Mesenchymal stem cell (in vitro differentiated cells and primary cell): ENCODE data around the gene MAP7D2.

ENCODE experiments used
- DNase-seq: peaks from one replicate; pipeline ENCODE4 v3.0.0-alpha.2; 2013
- H2AFZ ChIP-seq: one replicate; pipeline ENCODE4 v1.6.1; 2013; ENCODE audit warnings: low read depth, mild to moderate bottlenecking, control low read depth, inconsistent platforms, low read length, moderate library complexity
- H2AK5ac ChIP-seq: 2 replicates; pipeline ENCODE4 v1.6.1; 2013; ENCODE audit warnings: low read length, moderate library complexity, mild to moderate bottlenecking, inconsistent platforms; ENCODE audit not compliant: severe bottlenecking
- H2BK120ac ChIP-seq: one replicate; pipeline ENCODE4 v1.6.1; 2013; ENCODE audit warnings: low read depth, mild to moderate bottlenecking, inconsistent platforms, low read length, moderate library complexity
- H2BK12ac ChIP-seq, 2 experiments: one replicate each; pipeline ENCODE4 v1.6.1; 2013; ENCODE audit warnings: inconsistent platforms in 2 of 2, low read length in 2 of 2, mild to moderate bottlenecking in 2 of 2, moderate library complexity in 2 of 2, control low read depth in 1 of 2
- H2BK15ac ChIP-seq: one replicate; pipeline ENCODE4 v1.6.1; 2013; ENCODE audit warnings: mild to moderate bottlenecking, low read depth, inconsistent platforms; ENCODE audit not compliant: poor library complexity, severe bottlenecking
- H2BK5ac ChIP-seq: 2 replicates; pipeline ENCODE4 v1.6.1; 2013; ENCODE audit warnings: low read depth, mild to moderate bottlenecking, low read length, control low read depth, inconsistent platforms; ENCODE audit not compliant: poor library complexity, severe bottlenecking
- H3K14ac ChIP-seq, 2 experiments: one replicate each; pipeline ENCODE4 v1.6.1; 2013; ENCODE audit warnings: inconsistent platforms in 2 of 2, low read length in 2 of 2, control low read depth in 1 of 2, mild to moderate bottlenecking in 1 of 2, moderate library complexity in 1 of 2
- H3K18ac ChIP-seq, 2 experiments: one replicate each; pipeline ENCODE4 v1.6.1; 2013; ENCODE audit warnings: inconsistent platforms in 2 of 2, low read length in 2 of 2, control low read depth in 1 of 2, low read depth in 1 of 2, mild to moderate bottlenecking in 1 of 2
- H3K23ac ChIP-seq, 2 experiments: one replicate each; pipeline ENCODE4 v1.6.1; 2013; ENCODE audit warnings: inconsistent platforms in 2 of 2, low read length in 2 of 2, mild to moderate bottlenecking in 2 of 2, moderate library complexity in 2 of 2, control low read depth in 1 of 2
- H3K27ac ChIP-seq: 2 replicates; pipeline ENCODE4 v1.5.1; 2013; ENCODE audit warnings: mild to moderate bottlenecking, moderate library complexity, low read length, control low read depth, inconsistent platforms; ENCODE audit not compliant: poor library complexity, severe bottlenecking
- H3K27me3 ChIP-seq, 2 experiments: 2 replicates each; pipeline versions ENCODE4 v1.6.1 to v1.7.0; 2013; ENCODE audit warnings: low read length in 2 of 2, mild to moderate bottlenecking in 2 of 2, moderate library complexity in 2 of 2, control low read depth in 1 of 2, inconsistent platforms in 1 of 2; ENCODE audit not compliant: control insufficient read depth in 1 of 2, insufficient read depth in 1 of 2
- H3K36me3 ChIP-seq, 2 experiments: 2 replicates each; pipeline versions ENCODE4 v1.6.1 to v1.7.0; 2013; ENCODE audit warnings: low read length in 2 of 2, control low read depth in 1 of 2, inconsistent platforms in 1 of 2, low read depth in 1 of 2, mild to moderate bottlenecking in 1 of 2; ENCODE audit not compliant: insufficient read depth in 2 of 2, control insufficient read depth in 1 of 2
- H3K4ac ChIP-seq, 2 experiments: one replicate each; pipeline ENCODE4 v1.6.1; 2013; ENCODE audit warnings: inconsistent platforms in 2 of 2, low read length in 2 of 2, mild to moderate bottlenecking in 2 of 2, moderate library complexity in 2 of 2, control low read depth in 1 of 2, low read depth in 1 of 2
- H3K4me1 ChIP-seq: 2 replicates; pipeline ENCODE4 v1.6.1; 2013; ENCODE audit warnings: low read depth, low read length, control low read depth; ENCODE audit not compliant: control insufficient read depth, insufficient read depth
- H3K4me2 ChIP-seq: 2 replicates; pipeline ENCODE4 v1.6.1; 2013; ENCODE audit warnings: low read length, mild to moderate bottlenecking, inconsistent platforms; ENCODE audit not compliant: poor library complexity, severe bottlenecking
- H3K4me3 ChIP-seq, 2 experiments: 2 replicates each; pipeline versions ENCODE4 v1.5.1 to v1.7.0; 2013; ENCODE audit warnings: low read length in 2 of 2, mild to moderate bottlenecking in 2 of 2, control low read depth in 1 of 2, low read depth in 1 of 2; ENCODE audit not compliant: insufficient read depth in 1 of 2
- H3K79me1 ChIP-seq: replicated peaks from 2 replicates; pipeline ENCODE4 v1.6.1; 2013; ENCODE audit warnings: mild to moderate bottlenecking, control low read depth, low read length, inconsistent platforms; ENCODE audit not compliant: poor library complexity, severe bottlenecking
- H3K9ac ChIP-seq: 2 replicates; pipeline ENCODE4 v1.7.0; 2013; ENCODE audit warnings: mild to moderate bottlenecking, low read length, moderate library complexity
- H3K9me3 ChIP-seq: 2 replicates; pipeline ENCODE4 v1.7.0; 2013; ENCODE audit warnings: mild to moderate bottlenecking, low read length; ENCODE audit not compliant: control insufficient read depth
- H4K8ac ChIP-seq: one replicate; pipeline ENCODE4 v1.6.1; 2013; ENCODE audit warnings: inconsistent platforms, mild to moderate bottlenecking, low read length, moderate library complexity
- H4K91ac ChIP-seq: one replicate; pipeline ENCODE4 v1.6.1; 2013; ENCODE audit warnings: mild to moderate bottlenecking, low read length, inconsistent platforms
- WGBS: methylation state at CpG from one replicate; pipeline ENCODE4 v1.1.7; 2013; ENCODE audit warnings: mixed read lengths; 5-methylcytosine and 5-hydroxymethylcytosine counted together

MAP7D2 gene

GRCh38 chrX:20143111-20143510 is 26.4 kb upstream of the MAP7D2 start:
- H4K8ac ChIP-seq, result no peak overlapping the region
- H2BK5ac ChIP-seq, result no peak overlapping the region
- no peak overlapping the region for H3K4me2 ChIP-seq
- H3K27ac ChIP-seq, result no peak overlapping the region
- no peak overlapping the region for H4K91ac ChIP-seq
- no peak overlapping the region for H2BK15ac ChIP-seq
- no peaks in the 10 kb centered on the region for H3K27me3 ChIP-seq
- no peak overlapping the region for H3K4ac ChIP-seq
- H3K79me1 ChIP-seq, result no peaks in the 10 kb centered on the region
- no peak overlapping the region for H3K4me3 ChIP-seq
- peaks cover 2 to 16% of the 10 kb centered on the region in 2 experiments for H3K36me3 ChIP-seq
- no peak overlapping the region for H2BK12ac ChIP-seq
- no peak for DNase-seq
- no peak overlapping the region for H2BK120ac ChIP-seq
- WGBS, result 91% methylated on average over 5 of the region's 6 CpGs
- no peaks in the 10 kb centered on the region for H3K9me3 ChIP-seq
- no peak overlapping the region for H3K9ac ChIP-seq
- H3K14ac ChIP-seq, result no peak overlapping the region
- peaks cover 1% of the 10 kb centered on the region for H3K4me1 ChIP-seq
- H2AK5ac ChIP-seq, result no peak overlapping the region
- no peak overlapping the region for H3K18ac ChIP-seq
- H2AFZ ChIP-seq, result no peak overlapping the region
- H3K23ac ChIP-seq, result no peak overlapping the region

GRCh38 chrX:20141281-20142220 is 24.8 kb upstream of the MAP7D2 start, which contains the start of gene EIF1AX:
Gene EIF1AX, minus strand, starts transcription at chrX:20141838. Its CDS starts 198 bp downstream, at chrX:20141640.
- Histone ChIP-seq H3K14ac (no peak within 1 kb of the TSS), H2BK5ac (no peak within 1 kb of the TSS), H3K4me1 (peaks cover 1% of the 10 kb centered on the region), H3K27me3 (no peaks in the 10 kb centered on the region), H2BK12ac (peak within 1 kb of the TSS in 1 of 2 experiments; percentile 66), H3K9ac (peak within 1 kb of the TSS; percentile 97), H3K18ac (peak within 1 kb of the TSS; percentile 9 to 28), H4K91ac (no peak within 1 kb of the TSS), H4K8ac (peak within 1 kb of the TSS; percentile 49), H2AFZ (no peak within 1 kb of the TSS), H3K4me3 (peak within 1 kb of the TSS; percentile 69 to 99), H3K79me1 (no peaks in the 10 kb centered on the region), H3K36me3 (peaks cover 3 to 29% of the 10 kb centered on the region in 2 experiments), H3K9me3 (no peaks in the 10 kb centered on the region), H3K4ac (no peak within 1 kb of the TSS), H3K23ac (peak within 1 kb of the TSS in 1 of 2 experiments; percentile 14), H3K27ac (no peak within 1 kb of the TSS), H2AK5ac (no peak within 1 kb of the TSS), H2BK15ac (no peak within 1 kb of the TSS), H3K4me2 (peak within 1 kb of the TSS; percentile 52), H2BK120ac (peak within 1 kb of the TSS; percentile 8)
- WGBS, result 1% methylated on average over 40 of the region's 82 CpGs
- DNase-seq, result peak; percentile 97

GRCh38 chrX:20140420-20140819 is 23.7 kb upstream of the MAP7D2 start:
- no peak overlapping the region for H2BK15ac ChIP-seq
- H3K9me3 ChIP-seq, result no peaks in the 10 kb centered on the region
- no peak overlapping the region for H3K4ac ChIP-seq
- H3K79me1 ChIP-seq, result no peaks in the 10 kb centered on the region
- H4K91ac ChIP-seq, result no peak overlapping the region
- no peak overlapping the region for H3K23ac ChIP-seq
- peak overlapping the region in 1 of 2 experiments; percentile 99 for H3K4me3 ChIP-seq
- no peak overlapping the region for H3K18ac ChIP-seq
- H3K27me3 ChIP-seq, result no peaks in the 10 kb centered on the region
- H3K9ac ChIP-seq, result peak overlapping the region; percentile 97
- H3K14ac ChIP-seq, result no peak overlapping the region
- H3K4me1 ChIP-seq, result peaks cover 1% of the 10 kb centered on the region
- no peak overlapping the region for H2BK5ac ChIP-seq
- H2BK12ac ChIP-seq, result no peak overlapping the region
- H2BK120ac ChIP-seq, result no peak overlapping the region
- no peak overlapping the region for H2AK5ac ChIP-seq
- H3K27ac ChIP-seq, result no peak overlapping the region
- H3K4me2 ChIP-seq, result peak overlapping the region; percentile 50
- no peak overlapping the region for H4K8ac ChIP-seq
- peaks cover 3 to 40% of the 10 kb centered on the region in 2 experiments for H3K36me3 ChIP-seq
- DNase-seq, result no peak
- H2AFZ ChIP-seq, result no peak overlapping the region
- WGBS, result no CpG with 5 or more reads among the region's 3 CpGs

GRCh38 chrX:20139966-20140365 is 23.3 kb upstream of the MAP7D2 start:
- Histone ChIP-seq H2AFZ (no peak overlapping the region), H2BK5ac (no peak overlapping the region), H3K9ac (peak overlapping the region; percentile 97), H3K14ac (no peak overlapping the region), H3K79me1 (no peaks in the 10 kb centered on the region), H2BK120ac (no peak overlapping the region), H3K4me1 (peaks cover 1% of the 10 kb centered on the region), H3K9me3 (no peaks in the 10 kb centered on the region), H2BK12ac (no peak overlapping the region), H4K91ac (no peak overlapping the region), H2AK5ac (no peak overlapping the region), H3K27me3 (no peaks in the 10 kb centered on the region), H3K36me3 (peaks cover 5 to 44% of the 10 kb centered on the region in 2 experiments), H3K27ac (no peak overlapping the region), H4K8ac (no peak overlapping the region), H3K4me3 (peak overlapping the region in 1 of 2 experiments; percentile 99), H3K23ac (no peak overlapping the region), H3K4ac (no peak overlapping the region), H3K4me2 (peak overlapping the region; percentile 43), H3K18ac (no peak overlapping the region), H2BK15ac (no peak overlapping the region)
- WGBS, result no CpG with 5 or more reads among the region's 2 CpGs
- DNase-seq, result peak; percentile 33
